BE2C (cell line): Measurements from ENCODE around the gene DIO3.

Experiments
- DNase-seq: peaks from one replicate; pipeline ENCODE4 v3.0.0-alpha.2; 2020
- H3K27me3 ChIP-seq: fragments of 250-450 bp; sonication (Bioruptor Pico); 2 replicates; pipeline ENCODE4 v1.5.1; 2020; ENCODE audit warnings: mild to moderate bottlenecking
- H3K36me3 ChIP-seq: fragments of 250-450 bp; sonication (Bioruptor Pico); 2 replicates; pipeline ENCODE4 v1.5.1; 2020; ENCODE audit warnings: mild to moderate bottlenecking
- H3K4me1 ChIP-seq: fragments of 250-450 bp; sonication (Bioruptor Pico); 2 replicates; pipeline ENCODE4 v1.5.1; 2020
- H3K4me3 ChIP-seq: 2 replicates; pipeline ENCODE4 v1.5.1; 2011; ENCODE audit warnings: low read depth, low read length
- H3K9me3 ChIP-seq: fragments of 250-450 bp; sonication (Bioruptor Pico); 2 replicates; pipeline ENCODE4 v1.5.1; 2020
- CTCF ChIP-seq: IDR thresholded peaks from 2 replicates; pipeline ENCODE4 v1.5.1; 2012; ENCODE audit warnings: mild to moderate bottlenecking, low read depth, low read length

The DIO3 gene

DNA sequence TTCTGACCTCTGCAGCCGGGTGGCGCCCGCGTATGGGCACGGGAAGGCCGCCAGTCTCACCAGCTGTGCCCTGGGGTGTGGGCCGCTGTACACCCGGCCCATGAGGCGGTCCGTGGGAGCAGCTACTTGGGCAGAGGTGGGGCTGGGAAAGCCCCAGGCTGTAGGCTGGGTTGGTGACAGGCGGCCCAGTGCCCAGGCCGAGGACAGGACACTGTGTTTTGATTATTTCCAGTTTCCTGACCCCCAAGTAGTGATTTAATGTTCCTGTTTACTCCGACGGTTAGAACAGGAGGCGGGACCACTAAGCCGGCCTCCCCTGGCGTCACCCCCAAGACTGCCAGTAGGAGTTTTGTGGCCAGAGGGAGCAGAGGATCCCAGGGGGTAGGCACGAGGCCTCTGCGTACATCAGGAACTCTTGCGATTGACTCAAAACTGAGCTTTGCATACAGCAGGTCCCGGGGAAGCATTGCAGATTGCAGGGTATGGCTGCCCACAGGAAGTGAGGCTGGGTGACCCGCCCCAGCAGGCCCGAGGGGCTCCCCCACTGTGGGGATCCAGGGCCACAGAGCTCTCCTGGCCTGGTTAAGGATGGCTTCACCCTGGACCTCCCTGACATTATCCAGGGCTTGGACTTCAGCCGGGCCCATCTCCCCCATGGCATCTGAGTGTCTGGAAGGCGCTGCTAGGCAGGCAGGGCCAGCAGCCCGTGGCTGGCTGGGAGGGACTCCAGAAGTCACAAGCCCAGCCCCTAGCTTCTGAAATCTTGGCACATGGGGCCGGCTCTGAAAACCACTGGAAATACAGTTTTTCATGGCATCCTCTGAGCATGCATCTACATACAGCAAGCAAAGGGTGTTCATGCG is 42.5 kb upstream of the DIO3 start:
- no peak for DNase-seq
- Histone ChIP-seq H3K27me3 (no peaks in the 10 kb centered on the region), H3K9me3 (no peaks in the 10 kb centered on the region), H3K4me1 (no peaks in the 10 kb centered on the region), H3K36me3 (no peaks in the 10 kb centered on the region), H3K4me3 (no peak overlapping the region)
- no peak for TF ChIP-seq CTCF

- no peak for DNase-seq
- H3K4me3 ChIP-seq: no peak overlapping the region
- no peaks in the 10 kb centered on the region for H3K9me3 ChIP-seq
- peaks cover 5% of the 10 kb centered on the region for H3K4me1 ChIP-seq
- TF ChIP-seq CTCF: no peak
- no peaks in the 10 kb centered on the region for H3K27me3 ChIP-seq
- H3K36me3 ChIP-seq: no peaks in the 10 kb centered on the region
Observed at GRCh38 chr14:101520621-101521472, 40.4 kb upstream of the DIO3 start.

- TF ChIP-seq CTCF: no peak
- no peak for DNase-seq
- Histone ChIP-seq H3K36me3 (no peaks in the 10 kb centered on the region), H3K4me3 (no peak overlapping the region), H3K9me3 (no peaks in the 10 kb centered on the region), H3K4me1 (peaks cover 12% of the 10 kb centered on the region), H3K27me3 (no peaks in the 10 kb centered on the region)
Observed at GRCh38 chr14:101521473-101521915, 39.8 kb upstream of the DIO3 start.

GRCh38 chr14:101521978-101522377 is 39.3 kb upstream of the DIO3 start:
- TF ChIP-seq CTCF: no peak
- no peaks in the 10 kb centered on the region for H3K9me3 ChIP-seq
- H3K27me3 ChIP-seq: no peaks in the 10 kb centered on the region
- no peak overlapping the region for H3K4me3 ChIP-seq
- H3K36me3 ChIP-seq: no peaks in the 10 kb centered on the region
- H3K4me1 ChIP-seq: peaks cover 12% of the 10 kb centered on the region
- no peak for DNase-seq

- H3K4me3 ChIP-seq: peak overlapping the region; percentile 38
- H3K9me3 ChIP-seq: no peaks in the 10 kb centered on the region
- peaks cover 12% of the 10 kb centered on the region for H3K4me1 ChIP-seq
- H3K27me3 ChIP-seq: no peaks in the 10 kb centered on the region
- H3K36me3 ChIP-seq: no peaks in the 10 kb centered on the region
- no peak for TF ChIP-seq CTCF
- DNase-seq: peak; percentile 66
Observed at GRCh38 chr14:101525640-101526527, 35.4 kb upstream of the DIO3 start.
